Smooth muscle cell (in vitro differentiated cells): ENCODE measurements around the gene TMBIM6. TPM values are rescaled to one million over a fixed set of nuclear protein-coding genes. Genes with fewer than 3 reads are reported as not detected.

Source experiments
- DNase-seq: peaks from one replicate; lab custom pipeline; 2025; ENCODE audit not compliant: unreplicated experiment; lab: John Stamatoyannopoulos, UW
- H2AFZ ChIP-seq: fragments of 200-600 bp; sonication (generic); 2 replicates; pipeline ENCODE4 v1.6.0; 2016; ENCODE audit warnings: antibody characterized with exemption, low read depth, mild to moderate bottlenecking
- H3F3A ChIP-seq: fragments of 200-600 bp; sonication (generic); 2 replicates; pipeline ENCODE4 v1.6.0; 2017; ENCODE audit warnings: antibody characterized with exemption, low read depth
- H3K27ac ChIP-seq: fragments of 200-600 bp; sonication (generic); 2 replicates; pipeline ENCODE4 v1.5.1; 2016; ENCODE audit warnings: low read depth, mild to moderate bottlenecking
- H3K27me3 ChIP-seq: fragments of 200-600 bp; sonication (generic); 2 replicates; pipeline ENCODE4 v1.6.1; 2016; ENCODE audit warnings: low read depth, mild to moderate bottlenecking
- H3K36me3 ChIP-seq: fragments of 200-600 bp; sonication (generic); 2 replicates; pipeline ENCODE4 v1.5.1; 2016; ENCODE audit warnings: low read depth
- H3K4me1 ChIP-seq: fragments of 200-600 bp; sonication (generic); 2 replicates; pipeline ENCODE4 v1.5.1; 2016; ENCODE audit warnings: low read depth
- H3K4me2 ChIP-seq: fragments of 200-600 bp; sonication (generic); 2 replicates; pipeline ENCODE4 v1.6.0; 2016; ENCODE audit warnings: mild to moderate bottlenecking
- H3K4me3 ChIP-seq: fragments of 200-600 bp; sonication (generic); 2 replicates; pipeline ENCODE4 v1.5.1; 2016; ENCODE audit warnings: mild to moderate bottlenecking
- H3K79me2 ChIP-seq: fragments of 200-600 bp; sonication (generic); 2 replicates; pipeline ENCODE4 v1.6.0; 2016; ENCODE audit warnings: low read depth, mild to moderate bottlenecking
- H3K9ac ChIP-seq: fragments of 200-600 bp; sonication (generic); 2 replicates; pipeline ENCODE4 v1.6.0; 2016; ENCODE audit warnings: low read depth
- H3K9me3 ChIP-seq: fragments of 200-600 bp; sonication (generic); replicated peaks from 2 replicates; pipeline ENCODE4 v1.5.1; 2016; ENCODE audit warnings: low read depth
- H4K20me1 ChIP-seq: fragments of 200-600 bp; sonication (generic); 2 replicates; pipeline ENCODE4 v1.6.0; 2016; ENCODE audit warnings: low read depth
- CTCF ChIP-seq: fragments of 200-600 bp; sonication (generic); IDR thresholded peaks from 2 replicates; pipeline ENCODE4 v1.5.1; 2017; ENCODE audit warnings: borderline replicate concordance, mild to moderate bottlenecking, antibody characterized with exemption; ENCODE audit not compliant: insufficient read depth, poor library complexity, severe bottlenecking
- WGBS: methylation state at CpG from one replicate; pipeline ENCODE4 v1.1.7; 2016; ENCODE audit warnings: low lambda C conversion rate; 5-methylcytosine and 5-hydroxymethylcytosine counted together
- polyA plus RNA-seq: library from polyadenylated mRNA; unstranded; fragments of >200 nt; fragmentation: Nextera tagmentation; extraction: Ambion mirVana; gene quantifications from 2 replicates; pipeline ENCODE4 v1.2.1, GENCODE V29; 2016
- total RNA-seq: library from RNA; depleted of rRNA; stranded (reverse); fragments of >200 nt; gene quantifications from 2 replicates; pipeline ENCODE4 v1.2.3, GENCODE V29; 2014

Gene TMBIM6
- total and polyA plus RNA-seq, 2 experiments from 2014 or later = 611 to 677 TPM

GRCh38 chr12:49702676-49703215, 38.6 kb upstream of the TMBIM6 start:
- Histone ChIP-seq H3K4me1 (peaks cover 42% of the 10 kb centered on the region), H3K79me2 (peaks cover 53% of the 10 kb centered on the region), H3K9ac (peak overlapping the region; percentile 56)

GRCh38 chr12:49703647-49704137, 37.7 kb upstream of the TMBIM6 start:
- H3K27me3 ChIP-seq = no peaks in the 10 kb centered on the region
- H3F3A ChIP-seq = peaks cover 17% of the 10 kb centered on the region
- DNase-seq = no peak
- H3K9ac ChIP-seq = peak overlapping the region; percentile 56
- H4K20me1 ChIP-seq = peaks cover 30% of the 10 kb centered on the region
- TF ChIP-seq CTCF = no peak
- H3K9me3 ChIP-seq = no peaks in the 10 kb centered on the region
- H2AFZ ChIP-seq = no peak overlapping the region
- no peak overlapping the region for H3K4me3 ChIP-seq
- H3K36me3 ChIP-seq = no peaks in the 10 kb centered on the region
- H3K4me1 ChIP-seq = peaks cover 34% of the 10 kb centered on the region
- 12% methylated on average over 3 of the region's 3 CpGs for WGBS
- H3K4me2 ChIP-seq = peak overlapping the region; percentile 84
- H3K27ac ChIP-seq = peak overlapping the region; percentile 88
- H3K79me2 ChIP-seq = peaks cover 46% of the 10 kb centered on the region

More at GRCh38 chr12:49702676-49703215, 38.6 kb upstream of the TMBIM6 start:
- peaks cover 17% of the 10 kb centered on the region for H3F3A ChIP-seq
- no peak overlapping the region for H2AFZ ChIP-seq
- no peak overlapping the region for H3K4me3 ChIP-seq
- no peaks in the 10 kb centered on the region for H3K27me3 ChIP-seq
- H4K20me1 ChIP-seq = peaks cover 39% of the 10 kb centered on the region
- H3K4me2 ChIP-seq = peak overlapping the region; percentile 84
- no peak for TF ChIP-seq CTCF
- H3K36me3 ChIP-seq = no peaks in the 10 kb centered on the region
- peak overlapping the region; percentile 88 for H3K27ac ChIP-seq
- no peak for DNase-seq
- H3K9me3 ChIP-seq = no peaks in the 10 kb centered on the region

GRCh38 chr12:49705479-49706134, 35.8 kb upstream of the TMBIM6 start:
- no peak for DNase-seq
- Histone ChIP-seq H3K36me3 (no peaks in the 10 kb centered on the region), H3F3A (peaks cover 12% of the 10 kb centered on the region), H2AFZ (peak overlapping the region; percentile 13), H3K4me1 (peaks cover 25% of the 10 kb centered on the region), H3K27me3 (no peaks in the 10 kb centered on the region), H3K4me2 (peak overlapping the region; percentile 84), H3K9ac (peak overlapping the region; percentile 82), H3K9me3 (no peaks in the 10 kb centered on the region), H3K27ac (peak overlapping the region; percentile 88), H3K4me3 (peak overlapping the region; percentile 88), H4K20me1 (peaks cover 23% of the 10 kb centered on the region), H3K79me2 (peaks cover 41% of the 10 kb centered on the region)
- 26% methylated on average over 10 of the region's 10 CpGs for WGBS
- TF ChIP-seq CTCF = no peak
